KOPT-K1 (cell line): ENCODE measurements around the gene DUSP8.
"Not testable (repeated sequence)": the region's sequence is repeated elsewhere in the genome, so short reads cannot be mapped to it uniquely, and the experiment has no call there.

Experiments
- H3K27ac ChIP-seq: fragments of 200-600 bp; sonication (generic); 2 replicates; pipeline ENCODE4 v1.5.1; 2016; ENCODE audit warnings: antibody characterized with exemption, mild to moderate bottlenecking, low read depth, low read length; ENCODE audit not compliant: poor library complexity, severe bottlenecking
- H3K36me3 ChIP-seq: fragments of 200-600 bp; sonication (generic); 2 replicates; pipeline ENCODE4 v1.5.1; 2017; ENCODE audit warnings: antibody characterized with exemption, mild to moderate bottlenecking, low read length, moderate library complexity; ENCODE audit not compliant: insufficient read depth
- H3K9me3 ChIP-seq: fragments of 200-600 bp; sonication (generic); 2 replicates; pipeline ENCODE4 v1.5.1; 2017; ENCODE audit warnings: antibody characterized with exemption, low read length, mild to moderate bottlenecking; ENCODE audit not compliant: insufficient read depth, poor library complexity, severe bottlenecking

DUSP8 gene

GRCh38 chr11:1597331-1597993 is 25.4 kb upstream of the DUSP8 start:
- Histone ChIP-seq H3K9me3 (no peaks in the 10 kb centered on the region), H3K27ac (no peak overlapping the region)

GRCh38 chr11:1596576-1597121 is 24.6 kb upstream of the DUSP8 start:
- H3K36me3 ChIP-seq, H3K9me3 ChIP-seq, H3K27ac ChIP-seq: not testable (repeated sequence)

More at GRCh38 chr11:1597331-1597993, 25.4 kb upstream of the DUSP8 start:
- H3K36me3 ChIP-seq = no peaks in the 10 kb centered on the region

GRCh38 chr11:1595994-1596575 is 24.0 kb upstream of the DUSP8 start:
- H3K9me3 ChIP-seq, H3K36me3 ChIP-seq, H3K27ac ChIP-seq: not testable (repeated sequence)

- Histone ChIP-seq H3K27ac (no peak overlapping the region), H3K36me3 (no peaks in the 10 kb centered on the region), H3K9me3 (no peaks in the 10 kb centered on the region)
Measured at GRCh38 chr11:1592628-1593027, 20.6 kb upstream of the DUSP8 start.

GRCh38 chr11:1589996-1590395 is 17.9 kb upstream of the DUSP8 start:
- H3K9me3 ChIP-seq = no peaks in the 10 kb centered on the region
- no peak overlapping the region for H3K27ac ChIP-seq
- no peaks in the 10 kb centered on the region for H3K36me3 ChIP-seq

- not testable (repeated sequence) for H3K27ac ChIP-seq, H3K9me3 ChIP-seq, H3K36me3 ChIP-seq
Measured at GRCh38 chr11:1589191-1589963, 17.3 kb upstream of the DUSP8 start.

- Histone ChIP-seq H3K27ac (no peak overlapping the region), H3K9me3 (peaks cover 6% of the 10 kb centered on the region), H3K36me3 (no peaks in the 10 kb centered on the region)
Measured at GRCh38 chr11:1586699-1587098, 14.6 kb upstream of the DUSP8 start.

GRCh38 chr11:1584661-1585370 is 12.7 kb upstream of the DUSP8 start, which contains the start of gene KRTAP5-1:
Gene KRTAP5-1, minus strand, starts transcription at chr11:1585283. Its CDS starts 34 bp downstream, at chr11:1585249.
- not testable (repeated sequence) for H3K27ac ChIP-seq, H3K36me3 ChIP-seq
- peaks cover 17% of the 10 kb centered on the region for H3K9me3 ChIP-seq

- peaks cover 26% of the 10 kb centered on the region for H3K9me3 ChIP-seq
- H3K36me3 ChIP-seq, H3K27ac ChIP-seq: not testable (repeated sequence)
Measured at GRCh38 chr11:1582909-1583308, 10.8 kb upstream of the DUSP8 start.

- H3K9me3 ChIP-seq = peaks cover 27% of the 10 kb centered on the region
- H3K36me3 ChIP-seq = no peaks in the 10 kb centered on the region
Measured at GRCh38 chr11:1581976-1582375, 9.9 kb upstream of the DUSP8 start.

GRCh38 chr11:1576825-1577224 is 4.8 kb upstream of the DUSP8 start:
- Histone ChIP-seq H3K36me3 (no peaks in the 10 kb centered on the region), H3K27ac (no peak overlapping the region), H3K9me3 (peaks cover 22% of the 10 kb centered on the region)

More at GRCh38 chr11:1581976-1582375, 9.9 kb upstream of the DUSP8 start:
- H3K27ac ChIP-seq = no peak overlapping the region

GRCh38 chr11:1575756-1576155 is 3.7 kb upstream of the DUSP8 start:
- peaks cover 11% of the 10 kb centered on the region for H3K9me3 ChIP-seq
- not testable (repeated sequence) for H3K27ac ChIP-seq, H3K36me3 ChIP-seq

- H3K36me3 ChIP-seq = no peaks in the 10 kb centered on the region
- H3K27ac ChIP-seq = no peak overlapping the region
- H3K9me3 ChIP-seq = peaks cover 10% of the 10 kb centered on the region
Measured at GRCh38 chr11:1574933-1575242, 2.8 kb upstream of the DUSP8 start.

GRCh38 chr11:1574238-1574932 is 2.3 kb upstream of the DUSP8 start:
- H3K9me3 ChIP-seq = peaks cover 10% of the 10 kb centered on the region
- H3K27ac ChIP-seq = no peak overlapping the region

More at GRCh38 chr11:1574238-1574932, 2.3 kb upstream of the DUSP8 start:
- no peaks in the 10 kb centered on the region for H3K36me3 ChIP-seq
